UCSD-AML1 (cell line): ENCODE results near the gene SNAI3.

Experiments used
- DNase-seq: peaks from one replicate; lab custom pipeline; 2025; ENCODE audit not compliant: unreplicated experiment; lab: John Stamatoyannopoulos, UW

Gene SNAI3

DNA sequence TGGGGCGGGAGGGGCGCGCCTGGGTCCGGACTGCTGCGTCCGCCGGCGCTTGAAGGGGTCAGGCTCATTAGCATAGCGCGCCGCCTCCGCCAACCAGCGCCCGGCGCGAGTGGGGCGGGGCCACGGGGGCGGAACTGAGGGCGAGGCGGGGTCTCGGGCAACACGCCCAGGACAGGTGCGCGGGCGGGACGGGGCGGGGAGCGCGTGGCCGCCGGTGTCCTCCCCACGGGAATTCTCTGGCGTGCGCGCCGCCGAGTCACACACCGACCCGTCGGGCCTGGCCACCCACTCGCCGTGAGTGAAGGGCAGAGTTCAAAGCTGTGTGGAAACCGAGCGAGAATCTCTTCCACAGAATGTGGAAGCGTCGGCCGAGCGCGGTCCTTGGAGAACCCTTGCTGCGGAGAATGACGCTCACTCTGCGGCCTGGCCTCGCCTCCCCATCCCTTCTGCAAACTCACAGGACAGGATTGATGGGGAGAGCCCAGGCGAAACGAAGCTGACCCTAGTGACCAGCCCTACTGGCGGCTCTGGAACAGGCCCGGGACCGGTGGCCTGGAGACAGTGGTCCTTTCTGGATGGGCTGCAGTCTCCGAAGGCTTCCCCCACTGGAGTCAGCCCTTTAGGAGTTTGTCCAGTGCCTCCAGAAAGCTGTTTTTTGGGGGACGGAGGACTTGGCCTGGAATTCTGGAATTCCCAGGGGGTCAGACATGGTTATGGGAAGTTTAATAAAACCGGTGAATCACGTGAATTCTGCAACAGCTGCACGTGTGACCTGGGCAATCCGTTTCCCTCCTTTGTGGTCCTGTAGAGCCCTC is at the start of gene SNAI3:
TSS of gene SNAI3 (minus strand) at position 69 of the 815 bp plus-strand sequence. CDS start 101 bp downstream, outside the sequence.
- DNase-seq, result peak; percentile 90

DNA sequence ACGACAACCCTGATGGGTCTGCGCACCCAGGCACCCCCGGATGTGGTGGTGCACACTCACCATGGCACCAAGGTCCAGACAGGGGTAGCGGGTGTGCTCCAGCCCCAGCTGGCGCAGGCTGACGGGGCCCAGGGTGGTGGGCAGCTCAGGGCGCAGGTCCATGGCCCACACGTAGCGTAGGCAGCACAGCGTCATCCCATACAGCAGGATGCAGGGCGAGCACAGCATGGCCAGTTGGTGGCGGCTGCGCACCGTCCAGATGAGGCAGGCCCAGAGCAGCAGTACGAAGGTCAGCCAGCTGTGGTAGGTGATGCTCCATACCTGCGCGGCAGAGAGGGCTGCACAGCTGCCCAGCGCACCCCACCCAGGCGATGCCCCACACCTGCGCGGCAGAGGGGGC is 49.8 kb upstream of the SNAI3 start:
- DNase-seq, result no peak

DNA sequence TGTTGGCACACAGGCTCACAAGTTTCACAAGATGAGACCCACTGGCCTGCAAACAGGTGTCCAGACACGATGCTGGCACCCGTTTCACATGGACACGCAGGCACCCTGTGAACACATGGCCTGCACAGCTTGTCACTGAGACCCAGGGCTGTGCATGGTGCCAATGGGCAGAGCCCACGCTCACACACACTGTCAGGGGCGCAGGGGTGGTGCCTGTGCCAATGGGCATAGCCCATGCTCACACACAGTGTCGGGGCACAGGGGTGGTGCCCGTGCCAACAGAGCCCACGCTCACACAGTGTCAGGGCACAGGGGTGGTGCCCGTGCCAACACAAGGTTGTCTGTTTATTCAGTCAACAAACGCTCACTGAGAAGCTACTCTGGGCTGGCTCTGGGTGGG is 49.3 kb upstream of the SNAI3 start:
- DNase-seq, result no peak

DNA sequence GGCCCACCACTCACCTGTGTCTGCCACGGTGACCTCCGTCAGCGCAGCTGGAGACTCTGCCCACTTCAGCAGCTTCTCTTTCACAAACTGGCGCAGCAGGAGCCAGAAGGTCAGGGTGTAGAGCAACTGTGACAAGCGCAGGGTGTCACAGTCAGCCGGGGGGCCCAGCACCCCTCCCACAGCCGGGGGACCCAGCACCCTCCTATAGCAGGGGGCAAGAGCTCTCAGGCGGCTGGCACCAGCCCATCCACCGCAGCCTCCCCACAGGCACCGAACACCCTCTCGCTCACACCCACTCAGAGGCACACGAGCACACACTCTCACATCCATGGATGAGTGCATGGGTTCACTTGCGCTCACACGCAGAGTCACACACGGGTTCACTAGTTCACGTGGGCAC is 48.8 kb upstream of the SNAI3 start:
- DNase-seq, result no peak

DNA sequence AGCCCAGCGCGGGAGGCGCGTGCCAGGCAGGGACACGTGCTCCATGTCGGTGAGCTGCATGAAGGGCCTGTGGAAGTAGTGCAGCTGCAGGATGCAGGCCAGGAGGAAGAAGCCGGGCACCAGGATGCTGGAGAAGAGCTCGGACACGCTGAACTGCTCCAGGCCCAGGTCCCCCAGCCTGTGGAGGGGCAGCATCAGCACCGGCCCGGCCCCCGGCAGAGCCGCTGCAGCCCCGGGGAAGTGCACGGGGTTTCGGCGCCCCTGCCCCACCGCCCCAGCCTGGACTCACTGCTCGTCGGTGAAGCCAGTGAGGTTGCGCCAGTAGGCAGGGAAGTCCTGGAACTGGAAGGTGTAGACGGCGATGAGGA is 48.0 kb upstream of the SNAI3 start:
- no peak for DNase-seq

DNA sequence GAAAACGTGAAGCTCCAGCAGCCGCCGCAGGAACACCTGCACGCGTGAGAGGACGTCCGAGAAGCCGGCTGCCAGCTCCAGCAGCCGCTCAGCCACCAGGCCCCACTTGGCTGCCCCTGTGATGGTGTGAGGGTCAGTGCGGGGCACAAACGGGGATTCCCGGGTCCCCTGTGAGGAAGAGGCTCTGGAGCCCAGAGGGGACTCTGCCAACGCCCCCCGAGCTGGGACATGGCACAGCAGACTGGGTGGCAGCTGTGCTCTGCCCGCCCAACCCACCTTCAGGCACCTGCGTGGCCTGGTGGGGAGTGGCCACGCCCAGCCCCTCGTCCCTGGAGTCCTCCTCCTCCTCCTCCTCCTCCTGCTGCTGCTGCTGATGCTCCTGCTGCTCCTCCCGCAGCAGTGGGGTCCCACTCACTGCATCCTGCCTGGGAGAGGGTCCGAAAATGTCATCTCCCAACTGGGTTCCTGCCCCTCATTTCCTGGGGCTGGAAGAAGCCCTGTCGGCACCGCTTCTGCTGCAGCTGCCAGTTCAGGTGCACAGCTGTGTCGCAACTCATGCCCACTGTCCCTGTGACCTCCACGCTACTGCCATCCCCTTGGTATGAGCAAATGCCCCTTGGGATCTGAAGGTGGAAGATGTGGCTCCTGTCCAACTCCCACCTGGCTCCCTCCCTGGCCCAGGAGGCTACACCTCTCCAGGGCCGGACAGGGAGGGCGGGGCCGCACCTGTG is 47.5 kb upstream of the SNAI3 start:
- no peak for DNase-seq

DNA sequence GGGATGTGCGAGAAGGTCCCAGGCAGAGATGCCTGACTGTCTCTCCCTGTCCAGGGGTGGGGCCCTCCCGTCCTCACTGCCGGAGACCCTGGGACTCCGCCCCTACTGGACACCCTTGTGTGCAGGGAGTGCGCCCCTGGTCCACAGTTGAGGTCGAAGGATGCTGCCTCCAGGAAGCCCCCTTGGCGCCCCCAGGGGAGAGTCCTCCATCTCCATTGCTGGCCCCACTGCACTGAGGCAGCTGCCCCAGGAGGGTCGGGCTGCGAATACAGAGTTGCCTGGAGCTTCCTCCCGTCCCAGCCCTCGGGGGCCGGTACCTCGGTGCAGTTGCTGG is 46.6 kb upstream of the SNAI3 start:
- no peak for DNase-seq

DNA sequence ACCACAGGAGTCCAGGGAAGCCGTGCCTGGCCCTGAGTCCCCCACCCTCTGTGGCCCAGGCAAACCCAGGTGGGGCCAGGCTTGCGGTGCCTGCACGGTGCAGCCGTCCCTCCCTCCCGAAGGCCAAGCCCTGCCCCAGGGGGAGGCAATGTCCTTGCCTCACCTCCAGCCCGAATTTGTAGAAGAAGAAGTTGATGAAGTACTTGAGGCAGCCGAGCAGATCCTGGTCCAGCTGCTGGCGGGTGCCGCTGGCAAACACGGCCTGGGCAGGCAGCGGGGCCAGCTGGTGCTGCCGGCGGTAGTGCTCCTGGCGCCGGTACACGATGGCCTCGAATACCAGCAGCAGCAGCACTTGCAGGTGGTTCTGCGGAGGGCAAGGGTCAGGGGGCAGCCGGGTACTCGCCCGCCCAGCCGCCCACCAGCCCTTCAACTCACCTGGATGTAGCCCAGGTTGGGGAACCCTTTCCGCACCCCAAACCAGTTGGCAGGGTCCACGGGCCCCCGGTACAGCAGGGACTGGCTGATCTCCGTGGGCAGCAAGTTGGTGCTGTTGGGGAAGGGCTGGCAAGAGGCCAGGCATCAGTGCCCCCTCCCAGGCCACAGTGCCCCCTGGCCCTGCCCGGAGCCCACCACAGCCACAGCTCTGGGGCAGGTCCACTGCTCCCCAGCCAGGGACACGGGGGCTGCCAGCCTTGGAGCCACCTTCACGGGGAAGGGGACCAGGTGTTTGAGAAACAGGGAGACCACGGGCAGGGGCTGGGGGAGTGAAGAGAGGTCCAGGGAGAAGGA is 46.1 kb upstream of the SNAI3 start:
- DNase-seq, result no peak

DNA sequence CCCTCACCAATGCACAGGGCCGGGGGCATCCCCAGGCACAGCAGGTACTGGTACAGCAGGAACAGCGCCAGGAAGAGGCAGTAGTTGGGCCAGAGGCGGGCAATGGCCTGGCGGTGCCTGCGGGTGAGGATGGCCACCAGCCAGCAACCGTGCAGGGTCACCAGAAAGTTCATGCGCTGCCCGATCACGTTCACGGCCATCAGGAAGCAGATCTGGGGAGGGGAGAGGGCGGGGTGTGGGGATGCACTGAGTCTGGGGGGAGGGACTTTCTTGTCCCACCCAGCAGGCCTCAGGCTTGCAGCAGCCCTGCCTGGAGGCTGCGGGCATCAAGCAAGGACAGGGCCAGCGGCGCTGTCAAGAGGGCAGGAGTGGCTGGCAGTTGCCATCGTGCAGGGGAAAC is 45.4 kb upstream of the SNAI3 start:
- no peak for DNase-seq

DNA sequence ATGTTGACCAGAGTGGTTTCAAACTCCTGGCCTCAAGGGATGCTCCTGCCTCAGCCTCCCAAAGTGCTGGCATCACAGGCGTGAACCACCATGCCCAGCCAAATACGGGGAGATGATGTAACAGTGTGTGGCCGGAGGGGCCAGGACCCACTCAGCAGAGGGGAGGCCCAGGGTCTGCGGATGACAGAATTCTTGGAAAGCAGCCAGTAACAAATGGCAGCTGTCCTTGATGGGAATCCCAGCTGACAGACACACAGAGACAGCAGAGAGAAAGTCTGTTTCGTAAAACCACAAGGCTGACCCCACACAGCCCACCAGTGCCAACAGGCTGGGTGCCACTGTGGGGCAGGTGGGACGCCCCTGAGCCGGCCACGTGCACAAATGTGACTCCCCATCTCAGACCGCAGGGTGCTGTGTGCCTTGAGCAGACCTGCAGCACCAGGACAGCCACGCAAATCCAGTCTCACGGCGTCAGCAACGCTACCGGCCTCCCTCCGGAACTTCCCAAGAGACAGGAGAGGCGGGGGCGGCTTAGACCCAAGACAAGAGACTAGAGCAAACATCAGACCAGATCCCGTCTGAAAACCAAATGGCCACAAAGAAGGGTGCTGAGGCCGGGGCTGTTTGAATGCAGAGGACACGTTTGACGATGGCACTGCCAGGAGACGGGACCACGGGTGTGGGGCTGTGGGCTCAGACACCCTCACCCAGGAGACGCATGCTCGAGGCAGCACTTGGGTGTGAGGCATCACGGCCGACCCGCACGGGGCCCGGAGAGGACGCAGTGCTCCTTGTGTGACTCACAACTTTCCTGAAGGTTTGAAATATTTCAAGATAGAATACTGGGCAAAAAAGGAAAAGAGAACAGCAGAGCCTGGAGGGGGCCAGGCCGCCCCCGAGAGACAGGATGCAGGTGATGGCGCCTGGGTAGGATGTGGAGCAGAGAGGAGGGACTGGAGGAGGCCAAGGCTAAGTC is 44.6 kb upstream of the SNAI3 start:
- DNase-seq, result no peak

DNA sequence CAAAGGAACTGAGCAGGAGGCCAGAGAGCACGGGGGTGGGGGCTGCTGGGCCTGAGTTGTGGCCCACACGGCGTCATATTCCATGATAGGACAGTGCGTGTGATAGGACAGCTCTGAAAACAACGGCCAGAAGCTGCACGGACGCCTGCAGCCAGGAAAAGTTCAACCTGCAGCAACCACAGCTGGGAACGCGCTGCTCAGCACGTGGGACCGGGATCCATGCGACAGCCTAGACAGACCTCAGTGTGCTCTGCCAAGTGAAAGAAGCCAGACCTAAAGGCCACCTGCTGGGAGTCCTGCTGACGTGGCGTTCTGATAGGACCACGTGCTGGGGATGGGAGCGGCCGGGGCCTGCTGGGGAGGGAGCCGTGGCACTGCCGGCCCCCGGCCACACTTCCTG is 41.6 kb upstream of the SNAI3 start:
- DNase-seq, result no peak

DNA sequence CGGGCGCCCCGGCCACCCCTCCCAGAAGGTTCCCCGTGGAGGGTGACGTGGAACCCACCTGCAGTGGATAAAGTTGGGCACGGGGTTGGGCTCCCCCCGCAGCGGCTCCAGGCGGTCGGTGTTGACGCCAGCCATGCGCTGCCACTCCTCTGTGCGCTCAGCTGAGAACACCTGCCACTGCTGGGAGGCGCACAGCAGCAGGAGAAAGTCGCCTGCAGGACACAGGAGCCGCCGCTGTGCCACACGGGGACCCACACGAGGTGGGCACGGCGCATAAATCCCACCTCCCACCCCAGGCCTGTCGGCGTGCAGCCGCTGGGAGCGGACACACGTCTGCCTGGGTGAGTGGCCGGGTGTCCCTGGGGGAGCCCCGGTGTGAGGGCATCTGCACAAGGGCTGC is 40.7 kb upstream of the SNAI3 start:
- DNase-seq, result no peak

DNA sequence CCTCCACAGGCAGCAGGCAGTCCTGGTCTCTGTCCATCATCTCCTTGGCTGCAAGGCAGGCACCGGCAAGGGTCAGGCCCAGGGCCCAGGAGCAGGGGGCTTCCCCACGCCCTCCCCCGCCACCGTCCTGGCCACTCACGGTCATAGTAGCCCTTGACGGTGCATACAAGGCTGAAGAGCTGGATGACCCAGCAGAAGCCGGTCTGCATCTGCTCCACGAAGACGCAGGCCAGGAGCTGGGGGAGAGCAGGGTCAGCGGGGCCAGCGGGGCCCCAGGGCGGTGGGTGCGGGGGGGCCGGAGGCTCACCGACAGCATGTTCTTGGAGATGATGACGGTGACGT is 40.1 kb upstream of the SNAI3 start:
- DNase-seq, result no peak

DNA sequence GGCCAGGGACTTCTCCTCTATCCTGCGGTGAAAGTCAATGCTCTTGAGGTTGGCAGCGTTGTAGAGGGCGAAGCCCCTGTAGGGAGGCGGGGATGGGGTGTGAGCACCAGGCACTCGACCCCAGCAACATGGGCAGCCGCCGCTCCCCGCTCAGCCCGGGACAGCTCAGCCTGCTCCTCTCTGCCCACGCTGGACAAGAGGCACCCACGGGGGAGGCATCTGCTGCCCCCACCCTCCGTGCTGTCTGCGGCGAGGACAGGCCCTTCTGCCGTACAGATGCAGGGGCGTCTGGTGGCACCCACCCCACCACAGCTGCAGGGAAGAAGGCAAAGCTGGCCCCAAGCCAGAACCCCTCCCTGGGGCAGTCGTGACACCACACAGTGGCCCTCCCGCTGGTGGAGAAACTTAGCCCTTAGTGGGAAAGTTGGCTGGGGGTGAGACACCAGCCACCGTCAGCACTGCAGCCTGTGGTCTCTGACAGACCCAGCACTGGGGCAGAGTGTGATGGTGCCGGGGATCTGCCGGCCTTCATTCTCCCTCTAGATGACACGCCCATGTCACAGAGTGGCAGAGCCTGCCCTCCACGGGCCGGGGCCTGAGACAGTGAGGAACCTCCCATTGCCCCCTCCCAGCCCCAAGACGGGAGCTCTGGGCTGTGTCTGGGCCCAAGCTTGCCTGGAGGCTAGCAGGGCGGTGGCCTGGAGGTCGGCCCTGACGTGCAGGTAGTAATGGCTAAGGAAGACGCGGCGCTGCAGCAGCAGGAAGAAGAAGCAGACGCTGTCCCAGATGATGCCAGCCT is 39.5 kb upstream of the SNAI3 start:
- DNase-seq, result no peak

DNA sequence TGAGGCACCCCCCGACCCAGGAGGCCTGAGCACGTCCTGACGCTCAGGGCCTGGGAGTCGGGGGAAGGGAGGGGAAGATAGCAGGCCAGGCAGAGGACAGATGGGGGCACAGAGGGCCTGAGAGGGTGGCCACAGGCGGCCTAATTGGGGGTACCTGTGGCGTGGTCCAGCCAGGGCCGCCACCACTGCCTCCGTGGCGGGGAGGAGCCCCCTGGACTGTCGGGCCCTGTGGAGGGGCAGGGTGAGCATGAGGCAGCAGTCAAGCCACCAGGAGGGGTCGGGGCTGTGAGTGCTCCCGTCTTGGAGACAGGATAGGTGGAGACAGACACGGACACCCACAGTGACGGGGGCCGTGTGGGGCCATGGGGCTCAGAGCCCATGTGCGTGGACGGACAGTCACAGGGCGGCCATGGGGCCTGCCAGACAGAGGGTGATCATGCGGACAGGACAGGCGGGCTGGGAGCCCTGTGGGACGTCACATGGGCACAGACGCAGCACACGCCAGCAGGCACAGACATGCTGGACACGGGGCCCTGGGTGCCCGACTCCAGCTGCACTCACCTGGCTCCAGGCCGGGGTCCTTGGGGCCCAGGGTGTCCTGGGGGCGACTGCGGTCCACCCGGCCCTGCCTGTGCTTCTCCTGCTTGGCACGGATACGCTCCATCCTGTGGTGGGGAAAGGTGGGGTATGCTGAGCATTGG is 38.7 kb upstream of the SNAI3 start:
- no peak for DNase-seq

DNA sequence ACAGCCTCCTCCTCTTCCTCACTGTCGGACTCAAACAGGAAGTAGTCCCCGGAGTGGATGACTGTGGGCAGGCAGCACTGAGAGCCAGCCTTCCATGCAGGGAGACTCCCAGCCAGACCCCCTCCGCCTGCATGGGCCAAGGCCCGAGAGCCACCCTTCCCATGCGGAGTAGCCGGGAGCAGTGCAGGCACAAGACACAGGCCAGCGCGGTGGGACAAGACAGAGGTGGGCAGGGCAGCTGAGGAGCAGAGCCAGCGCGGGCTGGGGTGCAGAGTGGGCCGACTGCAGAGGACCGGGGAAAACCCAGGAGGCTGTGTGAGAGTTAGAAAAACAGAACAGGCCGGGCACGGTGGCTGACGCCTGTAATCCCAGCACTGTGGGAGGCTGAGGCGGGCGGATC is 37.6 kb upstream of the SNAI3 start:
- no peak for DNase-seq

DNA sequence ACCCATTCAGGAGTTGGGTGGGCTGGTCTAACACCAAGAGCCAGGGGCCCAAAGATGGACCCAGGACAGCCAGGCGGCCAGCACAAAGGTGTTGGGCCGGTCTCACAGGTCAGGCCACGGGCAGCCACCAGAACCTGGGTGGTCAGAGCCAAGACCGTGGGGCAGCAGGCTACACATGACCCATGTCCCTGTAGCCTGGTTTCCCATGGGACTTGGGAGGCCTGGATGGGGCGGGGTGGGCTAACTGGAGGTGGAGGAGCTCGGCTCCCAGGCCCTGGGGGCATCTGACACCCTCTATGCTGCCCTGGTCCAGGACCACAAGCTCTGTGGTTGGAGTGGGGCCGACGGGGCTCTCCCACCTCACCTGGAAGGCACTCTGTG is 37.2 kb upstream of the SNAI3 start:
- DNase-seq, result no peak

DNA sequence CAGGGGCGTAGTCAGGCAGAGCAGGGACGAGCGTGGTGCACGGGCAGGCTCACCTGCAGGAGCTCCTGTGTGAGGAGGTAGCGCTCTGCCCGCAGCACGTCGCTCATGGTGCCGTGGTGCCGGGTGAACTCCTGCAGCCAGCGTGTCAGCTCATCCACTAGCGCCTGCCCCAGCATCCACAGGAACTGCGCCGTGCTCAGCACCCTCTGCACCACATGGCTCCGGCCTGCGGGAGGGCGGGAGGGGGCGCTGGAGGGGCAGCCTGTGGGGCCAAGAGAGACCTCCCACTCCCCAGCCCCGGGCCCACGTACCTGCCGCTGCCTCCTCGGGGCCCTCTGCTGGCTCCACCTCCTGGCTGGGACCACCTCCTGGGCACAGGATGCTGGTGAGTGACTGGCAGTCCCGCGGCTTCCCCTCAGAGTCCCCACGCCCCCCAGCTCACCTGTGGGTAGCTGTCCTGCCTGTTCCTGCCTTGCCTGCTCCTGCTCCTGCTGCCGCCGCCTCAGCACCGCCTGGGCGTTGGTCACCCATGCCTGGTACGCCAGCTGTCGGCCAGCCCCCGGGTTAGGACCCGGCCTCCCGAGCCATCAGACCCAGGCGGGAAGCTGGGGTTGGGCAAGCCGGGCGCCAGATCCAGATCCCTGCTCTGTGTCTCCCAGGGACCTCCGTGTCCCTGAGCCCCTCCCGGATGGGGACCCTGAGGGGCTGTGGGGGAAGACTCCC is 36.6 kb upstream of the SNAI3 start:
- DNase-seq, result no peak
